ENCODE measurements around the gene IGF1. TPM values are rescaled to one million over a fixed set of nuclear protein-coding genes. Genes with fewer than 3 reads are reported as not detected.

Gene IGF1
- total and polyA plus RNA-seq, 4 experiments from 2014 or later = not detected

GRCh38 chr12:102463659-102464249 is 16.6 kb downstream of the IGF1 start:
- POLR2A ChIA-PET (ENCODE audit: partially characterized antibody) = no interaction called here
- Histone ChIP-seq H3K27ac (ENCODE audit: low read depth, low read length) (no peak overlapping the region), H3K9me3 (ENCODE audit: control insufficient read depth in 1 of 2, low read length in 2 of 2) (no peaks in the 10 kb centered on the region), H3K4me3 (ENCODE audit: low read length in 2 of 2) (no peak overlapping the region), H3K27me3 (ENCODE audit: insufficient read depth, low read length) (no peaks in the 10 kb centered on the region), H3K4me1 (ENCODE audit: insufficient read depth, low read length) (no peaks in the 10 kb centered on the region), H3K36me3 (ENCODE audit: insufficient read depth, low read length) (no peaks in the 10 kb centered on the region)
- Mint-ChIP-seq H3K27ac (no peak overlapping the region), H3K36me3 (no peaks in the 10 kb centered on the region), H3K4me1 (no peaks in the 10 kb centered on the region), H3K27me3 (peaks cover 1 to 4% of the 10 kb centered on the region in 2 donors), H3K4me3 (no peak overlapping the region), H3K9me3 (peaks cover 0 to 3% (median 0%) of the 10 kb centered on the region in 8 donors)
- no peak for DNase-seq
- intact Hi-C loops (cut with micrococcal nuclease) = no loop called here
- CTCF ChIA-PET (ENCODE audit: partially characterized antibody) = interaction anchor here (2.4 kb wide), 1 partner anchor 20 kb away, joined by 17 read pairs; no protein-coding TSS in a partner anchor

GRCh38 chr12:102462795-102463465 is 17.4 kb downstream of the IGF1 start:
- no peaks in the 10 kb centered on the region for H3K36me3 Mint-ChIP-seq
- H3K27ac ChIP-seq (ENCODE audit: low read depth, low read length) = no peak overlapping the region
- intact Hi-C loops (cut with micrococcal nuclease) = no loop called here
- H3K9me3 ChIP-seq (ENCODE audit: control insufficient read depth in 1 of 2, low read length in 2 of 2) = no peaks in the 10 kb centered on the region
- H3K27me3 Mint-ChIP-seq = peaks cover 1 to 6% of the 10 kb centered on the region in 2 donors
- H3K4me1 Mint-ChIP-seq = no peaks in the 10 kb centered on the region
- DNase-seq = no peak
- ChIA-PET POLR2A (ENCODE audit: partially characterized antibody) (no interaction called here), CTCF (ENCODE audit: partially characterized antibody) (interaction anchor here (2.4 kb wide), 1 partner anchor 21 kb away, joined by 17 read pairs; no protein-coding TSS in a partner anchor)
- H3K9me3 Mint-ChIP-seq = peaks cover 0 to 3% (median 0%) of the 10 kb centered on the region in 8 donors
- no peaks in the 10 kb centered on the region for H3K4me1 ChIP-seq (ENCODE audit: insufficient read depth, low read length)
- H3K27ac Mint-ChIP-seq = no peak overlapping the region
- H3K36me3 ChIP-seq (ENCODE audit: insufficient read depth, low read length) = no peaks in the 10 kb centered on the region
- H3K4me3 Mint-ChIP-seq = no peak overlapping the region
- H3K4me3 ChIP-seq (ENCODE audit: low read length in 2 of 2) = no peak overlapping the region
- H3K27me3 ChIP-seq (ENCODE audit: insufficient read depth, low read length) = no peaks in the 10 kb centered on the region

- ChIA-PET CTCF (ENCODE audit: partially characterized antibody) (no interaction called here), POLR2A (ENCODE audit: partially characterized antibody) (no interaction called here)
- Mint-ChIP-seq H3K4me3 (no peak overlapping the region), H3K36me3 (no peaks in the 10 kb centered on the region), H3K27me3 (peaks cover 1 to 6% of the 10 kb centered on the region in 2 donors), H3K9me3 (peaks cover 0 to 3% (median 0%) of the 10 kb centered on the region in 8 donors), H3K27ac (no peak overlapping the region), H3K4me1 (no peaks in the 10 kb centered on the region)
- H3K27ac ChIP-seq (ENCODE audit: low read depth, low read length) = no peak overlapping the region
- intact Hi-C loops (cut with micrococcal nuclease) = no loop called here
- H3K36me3 ChIP-seq (ENCODE audit: insufficient read depth, low read length) = no peaks in the 10 kb centered on the region
- H3K4me3 ChIP-seq (ENCODE audit: low read length in 2 of 2) = no peak overlapping the region
- no peak for DNase-seq
- H3K27me3 ChIP-seq (ENCODE audit: insufficient read depth, low read length) = no peaks in the 10 kb centered on the region
- H3K9me3 ChIP-seq (ENCODE audit: control insufficient read depth in 1 of 2, low read length in 2 of 2) = no peaks in the 10 kb centered on the region
- no peaks in the 10 kb centered on the region for H3K4me1 ChIP-seq (ENCODE audit: insufficient read depth, low read length)
These were observed 18.0 kb downstream of the IGF1 start for GRCh38 chr12:102462386-102462785.

GRCh38 chr12:102461501-102461900 is 18.9 kb downstream of the IGF1 start:
- Mint-ChIP-seq H3K4me1 (no peaks in the 10 kb centered on the region), H3K27me3 (peaks cover 1 to 7% of the 10 kb centered on the region in 2 donors), H3K4me3 (no peak overlapping the region), H3K27ac (peak overlapping the region in 1 of 7 donors; percentile 3), H3K36me3 (no peaks in the 10 kb centered on the region), H3K9me3 (peaks cover 0 to 3% (median 0%) of the 10 kb centered on the region in 8 donors)
- no peaks in the 10 kb centered on the region for H3K4me1 ChIP-seq (ENCODE audit: insufficient read depth, low read length)
- intact Hi-C loops (cut with micrococcal nuclease) = no loop called here
- ChIA-PET POLR2A (ENCODE audit: partially characterized antibody) (no interaction called here), CTCF (ENCODE audit: partially characterized antibody) (no interaction called here)
- no peak overlapping the region for H3K27ac ChIP-seq (ENCODE audit: low read depth, low read length)
- H3K4me3 ChIP-seq (ENCODE audit: low read length in 2 of 2) = no peak overlapping the region
- no peaks in the 10 kb centered on the region for H3K36me3 ChIP-seq (ENCODE audit: insufficient read depth, low read length)
- no peak for DNase-seq
- no peaks in the 10 kb centered on the region for H3K27me3 ChIP-seq (ENCODE audit: insufficient read depth, low read length)
- H3K9me3 ChIP-seq (ENCODE audit: control insufficient read depth in 1 of 2, low read length in 2 of 2) = no peaks in the 10 kb centered on the region

DNA sequence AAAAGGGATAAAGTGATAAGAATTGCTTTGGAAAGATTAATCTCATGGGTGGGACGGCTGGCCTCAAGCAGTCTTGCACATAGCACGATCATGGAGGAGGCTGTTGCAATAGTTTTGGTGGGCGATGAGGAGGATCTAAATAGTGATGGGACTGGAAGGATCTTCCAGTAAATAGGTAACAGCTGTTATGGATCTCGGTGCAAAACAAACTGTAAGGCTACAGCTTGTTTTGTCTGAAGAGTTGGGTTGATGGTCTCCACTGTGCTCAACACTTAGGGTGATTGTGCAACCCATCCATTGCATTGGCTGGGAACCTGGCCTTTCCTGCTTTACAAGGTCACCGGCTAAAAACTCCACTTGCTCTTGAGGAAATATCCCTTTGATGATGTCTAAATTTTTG is 21.0 kb downstream of the IGF1 start:
- H3K4me1 ChIP-seq (ENCODE audit: insufficient read depth, low read length) = no peaks in the 10 kb centered on the region
- H3K4me3 Mint-ChIP-seq = no peak overlapping the region
- H3K27ac ChIP-seq (ENCODE audit: low read depth, low read length) = no peak overlapping the region
- no peaks in the 10 kb centered on the region for H3K36me3 Mint-ChIP-seq
- H3K9me3 ChIP-seq (ENCODE audit: control insufficient read depth in 1 of 2, low read length in 2 of 2) = no peaks in the 10 kb centered on the region
- H3K9me3 Mint-ChIP-seq = peaks cover 0 to 4% (median under 1%) of the 10 kb centered on the region in 8 donors
- no peak overlapping the region for H3K4me3 ChIP-seq (ENCODE audit: low read length in 2 of 2)
- H3K27me3 ChIP-seq (ENCODE audit: insufficient read depth, low read length) = no peaks in the 10 kb centered on the region
- H3K27ac Mint-ChIP-seq = no peak overlapping the region
- CTCF ChIA-PET (ENCODE audit: partially characterized antibody) = no interaction called here
- H3K36me3 ChIP-seq (ENCODE audit: insufficient read depth, low read length) = no peaks in the 10 kb centered on the region
- intact Hi-C loops (cut with micrococcal nuclease) = no loop called here
- peaks cover 1 to 6% of the 10 kb centered on the region in 2 donors for H3K27me3 Mint-ChIP-seq
- H3K4me1 Mint-ChIP-seq = no peaks in the 10 kb centered on the region
- POLR2A ChIA-PET (ENCODE audit: partially characterized antibody) = no interaction called here
- no peak for DNase-seq

DNA sequence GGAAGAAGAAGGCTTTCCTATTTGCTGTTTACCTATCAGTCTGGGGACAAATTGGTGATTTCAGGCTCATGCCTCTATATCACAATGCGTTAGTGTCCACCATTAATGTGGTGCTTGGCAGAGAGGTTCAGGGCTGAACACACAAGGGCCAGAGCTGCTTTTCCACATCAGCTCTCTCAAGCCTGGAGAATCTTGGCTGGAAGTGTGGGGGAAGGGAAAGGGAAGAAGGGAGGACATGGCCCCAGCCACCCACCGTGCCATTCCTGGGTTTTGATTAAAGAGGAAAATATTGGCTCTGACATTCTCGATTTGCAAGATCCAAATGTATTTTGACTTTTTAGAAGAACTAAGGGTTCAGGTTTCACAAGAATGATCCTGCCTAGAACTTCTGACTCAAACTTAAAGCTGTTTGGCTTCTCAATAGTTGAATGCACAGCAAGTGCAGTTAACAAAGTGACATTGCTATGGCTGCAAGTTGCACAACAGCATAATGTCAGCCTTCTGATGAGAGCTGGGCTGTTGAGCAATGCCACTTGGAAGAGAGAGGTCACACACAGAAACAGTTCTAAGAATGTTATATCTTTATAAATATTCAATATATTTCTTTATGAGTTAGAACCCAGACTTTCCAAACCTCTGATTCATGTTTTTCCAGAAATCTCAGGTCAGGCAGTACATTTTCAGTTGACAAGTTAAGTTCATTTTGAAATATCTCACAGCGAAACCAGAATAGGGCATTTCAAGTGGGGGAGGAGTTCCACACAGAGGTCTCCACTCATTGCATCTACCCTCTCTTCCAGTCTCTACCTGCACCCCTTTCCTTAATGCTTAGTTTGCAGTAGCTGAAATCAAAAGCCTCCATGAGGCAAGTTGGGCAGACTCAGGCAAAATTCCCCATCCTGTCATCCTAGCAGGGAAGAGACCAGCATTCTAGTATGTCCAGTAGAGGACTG is 25.3 kb downstream of the IGF1 start:
- DNase-seq = no peak
- Histone ChIP-seq H3K27me3 (ENCODE audit: insufficient read depth, low read length) (no peaks in the 10 kb centered on the region), H3K9me3 (ENCODE audit: control insufficient read depth in 1 of 2, low read length in 2 of 2) (no peaks in the 10 kb centered on the region), H3K36me3 (ENCODE audit: insufficient read depth, low read length) (no peaks in the 10 kb centered on the region), H3K27ac (ENCODE audit: low read depth, low read length) (no peak overlapping the region), H3K4me3 (ENCODE audit: low read length in 2 of 2) (no peak overlapping the region), H3K4me1 (ENCODE audit: insufficient read depth, low read length) (no peaks in the 10 kb centered on the region)
- POLR2A ChIA-PET (ENCODE audit: partially characterized antibody) = no interaction called here
- Mint-ChIP-seq H3K27ac (no peak overlapping the region), H3K27me3 (peaks cover 0 to 6% of the 10 kb centered on the region in 2 donors), H3K36me3 (no peaks in the 10 kb centered on the region), H3K4me1 (no peaks in the 10 kb centered on the region), H3K9me3 (peaks cover 0 to 4% (median 0%) of the 10 kb centered on the region in 8 donors), H3K4me3 (no peak overlapping the region)
- CTCF ChIA-PET (ENCODE audit: partially characterized antibody) = interaction anchor here (1.3 kb wide), 1 partner anchor 16 kb away, joined by 3 read pairs; no protein-coding TSS in a partner anchor
- intact Hi-C loops (cut with micrococcal nuclease) = no loop called here

DNA sequence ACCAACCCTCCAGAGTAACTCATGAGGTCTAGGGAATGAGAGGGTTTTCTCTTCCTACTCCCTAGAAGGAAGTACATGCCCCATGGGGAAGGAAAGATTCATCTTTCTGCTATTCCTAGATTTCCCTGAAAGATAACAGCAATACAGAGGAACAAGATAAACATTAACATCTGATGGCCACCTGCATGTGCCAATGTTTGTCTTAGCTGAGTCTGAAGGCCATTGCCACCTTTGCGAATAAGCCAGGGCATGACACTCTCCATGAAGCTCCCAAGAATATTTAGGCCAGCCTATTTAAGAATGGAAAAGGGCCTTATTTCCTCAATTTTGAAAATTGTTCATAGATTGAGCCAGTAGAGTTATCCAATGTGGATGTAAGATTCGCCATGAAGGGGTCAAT is 26.0 kb downstream of the IGF1 start:
- H3K4me3 Mint-ChIP-seq = no peak overlapping the region
- H3K36me3 Mint-ChIP-seq = no peaks in the 10 kb centered on the region
- no peaks in the 10 kb centered on the region for H3K4me1 Mint-ChIP-seq
- DNase-seq = no peak
- H3K27me3 Mint-ChIP-seq = peaks cover 0 to 6% of the 10 kb centered on the region in 2 donors
- H3K27ac ChIP-seq (ENCODE audit: low read depth, low read length) = no peak overlapping the region
- H3K9me3 ChIP-seq (ENCODE audit: control insufficient read depth in 1 of 2, low read length in 2 of 2) = no peaks in the 10 kb centered on the region
- ChIA-PET POLR2A (ENCODE audit: partially characterized antibody) (no interaction called here), CTCF (ENCODE audit: partially characterized antibody) (no interaction called here)
- intact Hi-C loops (cut with micrococcal nuclease) = no loop called here
- H3K36me3 ChIP-seq (ENCODE audit: insufficient read depth, low read length) = no peaks in the 10 kb centered on the region
- H3K9me3 Mint-ChIP-seq = peaks cover 0 to 4% (median 0%) of the 10 kb centered on the region in 8 donors
- no peaks in the 10 kb centered on the region for H3K27me3 ChIP-seq (ENCODE audit: insufficient read depth, low read length)
- H3K27ac Mint-ChIP-seq = no peak overlapping the region
- no peak overlapping the region for H3K4me3 ChIP-seq (ENCODE audit: low read length in 2 of 2)
- H3K4me1 ChIP-seq (ENCODE audit: insufficient read depth, low read length) = no peaks in the 10 kb centered on the region
